Measurements from ENCODE around the gene SYT12. TPM values are rescaled to one million over a fixed set of nuclear protein-coding genes. Genes with fewer than 3 reads are reported as not detected.

The SYT12 gene
- total and polyA plus RNA-seq, 2 of the 8 experiments (the other 6 are each of a cell fraction or from before 2014, with no cell fraction given) = 1.4 to 3.3 TPM

DNA sequence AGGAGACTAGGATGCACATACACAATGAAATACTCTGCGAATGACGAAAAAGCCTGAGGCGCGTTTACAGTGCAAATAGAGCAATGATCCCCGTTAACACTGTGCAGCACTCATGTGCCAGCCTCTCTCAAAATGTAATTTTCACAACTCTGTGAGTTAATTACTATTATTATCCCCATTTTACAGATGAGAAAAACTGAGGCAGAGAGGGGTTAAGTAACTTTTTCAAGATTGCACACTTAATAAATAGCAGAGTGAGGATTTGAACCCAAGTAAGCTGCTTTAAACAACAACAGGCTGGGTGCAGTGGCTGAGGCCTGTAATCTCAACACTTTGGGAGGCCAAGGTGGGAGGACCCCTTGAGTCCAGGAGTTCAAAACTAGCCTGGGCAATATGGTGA, 21.6 kb upstream of the SYT12 start:
- peaks cover 3% of the 10 kb centered on the region; the same call in 1 of the 2 replicates for H3K23me2 ChIP-seq (ENCODE audit: low read depth, low read length)
- H3K18ac ChIP-seq (ENCODE audit: extremely low read depth, low read length) = no peak overlapping the region
- no peak overlapping the region for H2BK15ac ChIP-seq (ENCODE audit: low read length)
- no peak overlapping the region for H3K56ac ChIP-seq (replicated peaks; ENCODE audit: insufficient read length, low read depth, low read length)
- no peak overlapping the region for H2BK12ac ChIP-seq (ENCODE audit: low read depth, low read length)
- H3K4ac ChIP-seq (replicated peaks; ENCODE audit: insufficient read length, low read depth, low read length) = no peak overlapping the region
- no peak for FAIRE-seq
- no peak overlapping the region for H2AK5ac ChIP-seq (ENCODE audit: low read depth, low read length)
- no peaks in the 10 kb centered on the region for H3K27me3 ChIP-seq (replicated peaks in 1 of 4; ENCODE audit: control insufficient read depth in 3 of 4, extremely low read depth in 1 of 4, insufficient read depth in 3 of 4, low read length in 3 of 4)
- H2BK120ac ChIP-seq (replicated peaks; ENCODE audit: low read depth, low read length) = no peak overlapping the region
- no peak for TF ChIP-seq CREB1 (IDR thresholded peaks at IDR 0.05)
- TF ChIP-seq KDM1A (IDR thresholded peaks at IDR 0.05; ENCODE audit: borderline replicate concordance, low read length) = peak; percentile 34; the same call in 1 of the 2 replicates
- no peak overlapping the region; a peak in 1 of 4 replicates for H3K4me2 ChIP-seq (ENCODE audit: insufficient read depth in 1 of 2, low read depth in 2 of 2, low read length in 2 of 2)
- H2BK5ac ChIP-seq (ENCODE audit: low read depth, low read length) = no peak overlapping the region
- no peaks in the 10 kb centered on the region for H4K20me1 ChIP-seq (replicated peaks in 1 of 2; ENCODE audit: control insufficient read depth in 1 of 2, insufficient read depth in 2 of 2, low read length in 2 of 2)
- ChIA-PET CTCF (ENCODE audit: partially characterized antibody) (interaction anchor here (0.8 to 3.6 kb wide), 5 partner anchors 9 to 52 kb away, joined by 3 to 9 read pairs (median 5); no protein-coding TSS in a partner anchor), POLR2A (ENCODE audit: partially characterized antibody) (interaction anchor here (0.8 to 1.7 kb wide), 5 partner anchors 12 to 158 kb away, joined by 3 to 7 read pairs (median 4); partner anchors contain the start of gene RCE1)
- no peaks in the 10 kb centered on the region for H3K9me3 ChIP-seq (ENCODE audit: insufficient read depth in 2 of 2, low read depth in 1 of 2, low read length in 1 of 2)
- no peak overlapping the region for H4K8ac ChIP-seq (ENCODE audit: extremely low read depth, insufficient read depth, low read length)
- H3K79me2 ChIP-seq (ENCODE audit: control insufficient read depth in 1 of 2, insufficient read depth in 2 of 2, low read length in 2 of 2) = no peaks in the 10 kb centered on the region
- no peak overlapping the region for H4K5ac ChIP-seq (ENCODE audit: insufficient read length, low read depth, low read length)
- H3K79me1 ChIP-seq (ENCODE audit: low read depth, low read length) = no peaks in the 10 kb centered on the region
- H3K23ac ChIP-seq (ENCODE audit: insufficient read length) = no peak overlapping the region
- H2BK20ac ChIP-seq (ENCODE audit: low read length) = 0 out of 2 replicates have a peak overlapping the region, but pooled peaks have one; percentile 86
- no peaks in the 10 kb centered on the region for H3K36me3 ChIP-seq (ENCODE audit: control insufficient read depth in 2 of 4, insufficient read depth in 4 of 4, low read length in 3 of 4)
- no peak overlapping the region for H2AFZ ChIP-seq (ENCODE audit: low read length)
- no peak for DNase-seq (ENCODE audit: low read depth in 1 of 2, low spot score in 2 of 2)
- no peak overlapping the region for H3K4me3 ChIP-seq (ENCODE audit: extremely low read depth in 1 of 4, insufficient read depth in 2 of 4, low read depth in 3 of 4, low read length in 4 of 4)
- no peak overlapping the region for H3K27ac ChIP-seq (ENCODE audit: low read depth, low read length)
- 95% methylated on average over 5 of the region's 5 CpGs; no CpG with 5 or more reads in 1 of the 2 experiments for WGBS, 2 experiments (ENCODE audit: extremely low coverage in 1 of 2, insufficient coverage in 1 of 2, insufficient read length in 1 of 2, insufficient replicate concordance in 2 of 2, low coverage in 1 of 2, low lambda C conversion rate in 2 of 2, missing lambda C conversion rate in 1 of 2)
- H3K9ac ChIP-seq (replicated peaks in 1 of 4; ENCODE audit: extremely low read depth in 1 of 4, low read depth in 3 of 4, low read length in 3 of 4) = no peak overlapping the region
- no peak overlapping the region for H3K14ac ChIP-seq (ENCODE audit: insufficient read length)
- no peak overlapping the region for H4K91ac ChIP-seq (replicated peaks; ENCODE audit: insufficient read length, low read length)
- peaks cover 7 to 12% (median 9%) of the 10 kb centered on the region in 4 experiments for H3K4me1 ChIP-seq (replicated peaks in 1 of 4; ENCODE audit: control insufficient read depth in 3 of 4, insufficient read depth in 4 of 4, low read length in 3 of 4)
